IMR-90 (cell line): ENCODE data around the gene IQSEC1. TPM values are rescaled to one million over a fixed set of nuclear protein-coding genes. Genes with fewer than 3 reads are reported as not detected.

Source experiments
- ATAC-seq: fragments of 200-7000 bp; cut with Tn5 transposase; 2 replicates; pipeline ENCODE4 v1.9.1; 2020; ENCODE audit warnings: low read depth, mild to moderate bottlenecking, moderate library complexity
- BruUV-seq: library from RNA; stranded (reverse); fragments of 400-500 nt; replicated peaks from 2 replicates; lab custom pipeline; 2021; lab: Mats Ljungman, UMichigan
- CTCF ChIA-PET: fragments of 300-600 bp; formaldehyde crosslinking; extraction: SDS; loops from one replicate; lab custom pipeline; 2021; ENCODE audit warnings: antibody characterized with exemption; lab: Yijun Ruan, JAX
- POLR2A ChIA-PET: fragments of 300-600 bp; sonication (Branson Sonifier 250); formaldehyde crosslinking; loops from one replicate; lab custom pipeline; 2022; ENCODE audit warnings: antibody characterized with exemption; ENCODE audit not compliant: unreplicated experiment; lab: Charles Lee
- DNase-seq: peaks from one replicate; pipeline ENCODE4 v3.0.0; 2013
- H2AFZ ChIP-seq: replicated peaks from 2 replicates; pipeline ENCODE3; 2013; ENCODE audit warnings: low read length, mild to moderate bottlenecking; ENCODE audit not compliant: poor library complexity
- H2AK5ac ChIP-seq: 2 replicates; pipeline ENCODE4 v1.6.1; 2013; ENCODE audit warnings: low read depth, low read length, inconsistent platforms
- H2AK9ac ChIP-seq: replicated peaks from 2 replicates; pipeline ENCODE3; 2013; ENCODE audit warnings: mild to moderate bottlenecking, low read depth, low read length, moderate library complexity; ENCODE audit not compliant: poor library complexity
- H2BK120ac ChIP-seq: 2 replicates; pipeline ENCODE4 v1.6.1; 2013; ENCODE audit warnings: low read depth, low read length, inconsistent platforms
- H2BK15ac ChIP-seq: 3 replicates; pipeline ENCODE4 v1.6.1; 2013; ENCODE audit warnings: low read depth, low read length, inconsistent platforms
- H2BK20ac ChIP-seq: 2 replicates; pipeline ENCODE4 v1.6.1; 2013; ENCODE audit warnings: low read depth, mild to moderate bottlenecking, inconsistent platforms, low read length, moderate library complexity
- H2BK5ac ChIP-seq: 2 replicates; pipeline ENCODE4 v1.6.1; 2013; ENCODE audit warnings: mild to moderate bottlenecking, low read depth, low read length, inconsistent platforms; ENCODE audit not compliant: poor library complexity, severe bottlenecking
- H3K14ac ChIP-seq: replicated peaks from 2 replicates; pipeline ENCODE4 v1.6.1; 2013; ENCODE audit warnings: low read depth, low read length, inconsistent platforms
- H3K18ac ChIP-seq: 2 replicates; pipeline ENCODE4 v1.6.1; 2013; ENCODE audit warnings: low read depth, low read length, control low read depth
- H3K23ac ChIP-seq: 2 replicates; pipeline ENCODE4 v1.6.1; 2013; ENCODE audit warnings: low read depth, low read length, inconsistent platforms
- H3K27ac ChIP-seq: 2 replicates; pipeline ENCODE4 v1.5.1; 2013; ENCODE audit warnings: mild to moderate bottlenecking, control low read depth, low read length; ENCODE audit not compliant: insufficient read depth
- H3K27me3 ChIP-seq: 2 replicates; pipeline ENCODE4 v1.6.1; 2013; ENCODE audit warnings: low read length; ENCODE audit not compliant: control insufficient read depth, insufficient read depth
- H3K36me3 ChIP-seq: 2 replicates; pipeline ENCODE4 v1.6.1; 2013; ENCODE audit warnings: low read length, mixed read lengths; ENCODE audit not compliant: control insufficient read depth, insufficient read depth
- H3K4ac ChIP-seq: 2 replicates; pipeline ENCODE4 v1.6.1; 2013; ENCODE audit warnings: low read depth, low read length, inconsistent platforms
- H3K4me1 ChIP-seq: 2 replicates; pipeline ENCODE4 v1.6.1; 2013; ENCODE audit warnings: low read length, mixed read lengths; ENCODE audit not compliant: control insufficient read depth, insufficient read depth
- H3K4me2 ChIP-seq: 2 replicates; pipeline ENCODE4 v1.6.1; 2013; ENCODE audit warnings: low read depth, mild to moderate bottlenecking, control low read depth, low read length, moderate library complexity
- H3K4me3 ChIP-seq: 2 replicates; pipeline ENCODE4 v1.5.1; 2013; ENCODE audit warnings: low read depth, mild to moderate bottlenecking, control low read depth, low read length, moderate library complexity; ENCODE audit not compliant: insufficient read depth
- H3K56ac ChIP-seq: 2 replicates; pipeline ENCODE4 v1.6.1; 2013; ENCODE audit warnings: low read length, inconsistent platforms; ENCODE audit not compliant: insufficient read depth; ENCODE audit errors: extremely low read depth
- H3K79me1 ChIP-seq, 2 experiments: 2 replicates each; pipeline ENCODE4 v1.6.1; 2013; ENCODE audit warnings: low read length in 2 of 2, inconsistent platforms in 1 of 2, low read depth in 1 of 2
- H3K9ac ChIP-seq: 2 replicates; pipeline ENCODE4 v1.6.1; 2013; ENCODE audit warnings: low read depth, low read length, control low read depth
- H3K9me1 ChIP-seq: 2 replicates; pipeline ENCODE4 v1.6.1; 2013; ENCODE audit warnings: low read length, inconsistent platforms; ENCODE audit not compliant: insufficient read depth
- H3K9me3 ChIP-seq: 2 replicates; pipeline ENCODE4 v1.6.1; 2013; ENCODE audit warnings: low read length; ENCODE audit not compliant: control insufficient read depth, insufficient read depth
- H4K20me1 ChIP-seq: 2 replicates; pipeline ENCODE4 v1.6.1; 2013; ENCODE audit warnings: low read length, inconsistent platforms; ENCODE audit not compliant: insufficient read depth
- H4K5ac ChIP-seq: 2 replicates; pipeline ENCODE4 v1.6.1; 2013; ENCODE audit warnings: mild to moderate bottlenecking, low read depth, low read length, control low read depth
- H4K8ac ChIP-seq, 2 experiments: 2 replicates each; pipeline ENCODE4 v1.6.1; 2013; ENCODE audit warnings: low read depth in 2 of 2, low read length in 2 of 2, control low read depth in 1 of 2, inconsistent platforms in 1 of 2
- H4K91ac ChIP-seq: 2 replicates; pipeline ENCODE4 v1.6.1; 2013; ENCODE audit warnings: low read depth, low read length, inconsistent platforms; ENCODE audit not compliant: insufficient read depth
- BHLHE40 ChIP-seq: fragments of 150-350 bp; IDR thresholded peaks from 2 replicates; pipeline ENCODE4 v1.6.1; 2016; ENCODE audit warnings: mild to moderate bottlenecking, low read depth, low read length
- CEBPB ChIP-seq: IDR thresholded peaks from 2 replicates; pipeline ENCODE4 v1.6.1; 2012; ENCODE audit warnings: low read depth, low read length, improper control_type of control experiment
- CHD1 ChIP-seq: IDR thresholded peaks from 2 replicates; pipeline ENCODE4 v1.6.1; 2012; ENCODE audit warnings: low read depth, low read length, improper control_type of control experiment
- CTCF ChIP-seq: conservative IDR thresholded peaks from 2 replicates; pipeline ENCODE4 v1.5.1; 2012; ENCODE audit warnings: mild to moderate bottlenecking, low read depth, low read length, improper control_type of control experiment
- ELK1 ChIP-seq: fragments of 150-350 bp; IDR thresholded peaks from 2 replicates; pipeline ENCODE4 v1.6.1; 2016; ENCODE audit warnings: low read depth, mild to moderate bottlenecking, low read length, moderate library complexity, borderline replicate concordance
- FOS ChIP-seq: fragments of 150-350 bp; IDR thresholded peaks from 2 replicates; pipeline ENCODE4 v1.6.1; 2016; ENCODE audit warnings: low read depth, low read length
- MXI1 ChIP-seq: IDR thresholded peaks from 2 replicates; pipeline ENCODE4 v1.6.1; 2012; ENCODE audit warnings: low read depth, mild to moderate bottlenecking, low read length, moderate library complexity, borderline replicate concordance
- NFE2L2 ChIP-seq: fragments of 150-350 bp; IDR thresholded peaks from 2 replicates; pipeline ENCODE4 v1.6.1; 2016; ENCODE audit warnings: low read depth, mild to moderate bottlenecking, low read length
- POLR2A ChIP-seq: IDR thresholded peaks from 2 replicates; pipeline ENCODE4 v1.6.1; 2012; ENCODE audit warnings: mild to moderate bottlenecking, low read depth, low read length
- RAD21 ChIP-seq: IDR thresholded peaks from 2 replicates; pipeline ENCODE4 v1.6.1; 2012; ENCODE audit warnings: low read length, improper control_type of control experiment
- RCOR1 ChIP-seq: IDR thresholded peaks from 2 replicates; pipeline ENCODE4 v1.6.1; 2012; ENCODE audit warnings: mild to moderate bottlenecking, low read length, improper control_type of control experiment; ENCODE audit not compliant: insufficient replicate concordance
- RFX5 ChIP-seq: IDR thresholded peaks from 2 replicates; pipeline ENCODE4 v1.8.0; 2012; ENCODE audit warnings: low read depth, mild to moderate bottlenecking, low read length, moderate library complexity
- SMC3 ChIP-seq: fragments of 150-350 bp; IDR thresholded peaks from 2 replicates; pipeline ENCODE4 v1.6.1; 2016; ENCODE audit warnings: low read depth, mild to moderate bottlenecking, antibody characterized with exemption, low read length, moderate library complexity
- USF2 ChIP-seq: fragments of 150-350 bp; IDR thresholded peaks from 2 replicates; pipeline ENCODE4 v1.6.1; 2017; ENCODE audit warnings: mild to moderate bottlenecking, antibody characterized with exemption, low read length, low read depth
- WGBS, 2 experiments: methylation state at CpG; one replicate each; pipeline versions ENCODE4 v1.1.5 to v1.1.7; 2013; ENCODE audit warnings: missing lambda C conversion rate in 2 of 2; ENCODE audit not compliant: insufficient read length in 1 of 2; ENCODE audit errors: extremely low coverage in 2 of 2; 5-methylcytosine and 5-hydroxymethylcytosine counted together
- dilution Hi-C: fragments of 300-500 bp; cut with HindIII; formaldehyde crosslinking; loops from one replicate; pipeline ENCODE4 v1.14.3; 2018; ENCODE audit warnings: low sequenced_read_pairs; ENCODE audit not compliant: unreplicated experiment
- in situ Hi-C: fragments of 300-500 bp; cut with MboI; formaldehyde crosslinking; loops from 3 replicates; pipeline ENCODE4 v1.14.3; 2019; ENCODE audit warnings: low sequenced_read_pairs, inconsistent platforms, mixed read lengths
- intact Hi-C: fragments of 100-400 bp; cut with micrococcal nuclease; formaldehyde crosslinking; loops from 2 replicates; pipeline ENCODE4 v1.10.0; 2022
- polyA plus RNA-seq, 3 experiments: library from polyadenylated mRNA; depleted of rRNA; stranded (reverse); fragments of >200 nt; gene quantifications; 2 replicates each; pipeline ENCODE4 v1.2.3, GENCODE V29; 2012; ENCODE audit warnings: low replicate concordance in 1 of 3
- total RNA-seq: library from RNA; depleted of rRNA; stranded (reverse); fragments of >200 nt; gene quantifications from 2 replicates; pipeline ENCODE4 v1.2.3, GENCODE V29; 2012

IQSEC1 gene
- total and polyA plus RNA-seq, 2 of the 4 experiments (the other 2 are of a cell fraction) = 5.9 to 11.9 TPM

- no peak for TF ChIP-seq SMC3
- no peak for TF ChIP-seq POLR2A
- no peak for TF ChIP-seq CHD1
- no peak for TF ChIP-seq RCOR1
- TF ChIP-seq FOS = no peak
Measured at GRCh38 chr3:12957339-12957738, 115.9 kb downstream of the IQSEC1 start (continued).

- no peaks in the 10 kb centered on the region for H3K27me3 ChIP-seq
- H3K56ac ChIP-seq = no peak overlapping the region
- in situ Hi-C loops = no loop called here
- no peak overlapping the region for H2BK15ac ChIP-seq
- H3K18ac ChIP-seq = no peak overlapping the region
- POLR2A ChIA-PET = no interaction called here
- no peak overlapping the region for H2BK5ac ChIP-seq
- H4K20me1 ChIP-seq = peaks cover 78% of the 10 kb centered on the region
- H3K36me3 ChIP-seq = no peaks in the 10 kb centered on the region; the same call in 1 of the 2 replicates
- H2BK20ac ChIP-seq = no peak overlapping the region
- peaks cover 23% of the 10 kb centered on the region for H3K9me1 ChIP-seq
- H3K27ac ChIP-seq = no peak overlapping the region
- H4K91ac ChIP-seq = no peak overlapping the region
- no peak overlapping the region for H3K23ac ChIP-seq
- intact Hi-C loops = no loop called here
- dilution Hi-C loops = no loop called here
- no peak overlapping the region for H3K4me2 ChIP-seq
- H2AK5ac ChIP-seq = no peak overlapping the region
- no peak overlapping the region for H3K9ac ChIP-seq
- H3K14ac ChIP-seq = no peak overlapping the region
- CTCF ChIA-PET = interaction anchor here (0.7 kb wide), 1 partner anchor 27 kb away, joined by 3 read pairs; no protein-coding TSS in a partner anchor
- no peak overlapping the region for H2AFZ ChIP-seq
- DNase-seq = no peak
- H3K4me3 ChIP-seq = no peak overlapping the region
- peaks cover 9% of the 10 kb centered on the region; the same call in 1 of the 2 replicates for H3K4me1 ChIP-seq
- H3K9me3 ChIP-seq = no peaks in the 10 kb centered on the region
- no peak overlapping the region for H2AK9ac ChIP-seq
- H4K5ac ChIP-seq = no peak overlapping the region
- H3K4ac ChIP-seq = no peak overlapping the region
- no peak overlapping the region for H2BK120ac ChIP-seq
- no TSS peak for BruUV-seq
- WGBS, 2 experiments = no CpG with 5 or more reads among the region's 5 CpGs
- ATAC-seq = no peak
- peaks cover 15 to 85% of the 10 kb centered on the region in 2 experiments for H3K79me1 ChIP-seq
- H4K8ac ChIP-seq = no peak overlapping the region
- no peak for TF ChIP-seq CHD1
- TF ChIP-seq ELK1 = no peak
- TF ChIP-seq RAD21 = no peak
- TF ChIP-seq CTCF = no peak
- no peak for TF ChIP-seq CEBPB
- TF ChIP-seq POLR2A = no peak
- TF ChIP-seq BHLHE40 = no peak
- TF ChIP-seq MXI1 = no peak
- TF ChIP-seq USF2 = no peak
- TF ChIP-seq RFX5 = no peak
- TF ChIP-seq FOS = no peak
- no peak for TF ChIP-seq RCOR1
- TF ChIP-seq NFE2L2 = no peak
- no peak for TF ChIP-seq SMC3
Measured at GRCh38 chr3:12956316-12956660, 116.9 kb downstream of the IQSEC1 start.
